ENCODE data around the gene LGALS3. TPM values are rescaled to one million over a fixed set of nuclear protein-coding genes. Genes with fewer than 3 reads are reported as not detected.

LGALS3 gene
- total RNA-seq, 2 donors from 2014 or later: 178 to 184 TPM

GRCh38 chr14:55142466-55142865 is 13.4 kb downstream of the LGALS3 start:
- peaks cover 82% of the 10 kb centered on the region for H3K36me3 ChIP-seq
- H3K4me3 ChIP-seq: no peak overlapping the region
- TF ChIP-seq CTCF (IDR thresholded peaks at IDR 0.05): no peak

GRCh38 chr14:55146425-55146824 is 17.4 kb downstream of the LGALS3 start:
- no peaks in the 10 kb centered on the region for H3K4me1 ChIP-seq
- TF ChIP-seq CTCF (IDR thresholded peaks at IDR 0.05): no peak
- no peak overlapping the region for H3K27ac ChIP-seq
- peaks cover 48% of the 10 kb centered on the region for H3K36me3 ChIP-seq
- H3K4me3 ChIP-seq: no peak overlapping the region
- no peaks in the 10 kb centered on the region for H3K27me3 ChIP-seq
- H3K9me3 ChIP-seq: no peaks in the 10 kb centered on the region
- no peak for DNase-seq (ENCODE audit: low spot score)

More at GRCh38 chr14:55142466-55142865, 13.4 kb downstream of the LGALS3 start:
- Histone ChIP-seq H3K27me3 (no peaks in the 10 kb centered on the region), H3K27ac (no peak overlapping the region), H3K4me1 (peaks cover 0 to 9% of the 10 kb centered on the region in 2 donors), H3K9me3 (no peaks in the 10 kb centered on the region)
- DNase-seq (ENCODE audit: low spot score): no peak

- Histone ChIP-seq H3K4me1 (no peaks in the 10 kb centered on the region), H3K27ac (no peak overlapping the region), H3K27me3 (no peaks in the 10 kb centered on the region), H3K9me3 (no peaks in the 10 kb centered on the region), H3K36me3 (no peaks in the 10 kb centered on the region), H3K4me3 (no peak overlapping the region)
- DNase-seq (ENCODE audit: low spot score): no peak
- TF ChIP-seq CTCF (IDR thresholded peaks at IDR 0.05): no peak
Observed at GRCh38 chr14:55151601-55152000, 22.5 kb downstream of the LGALS3 start.

GRCh38 chr14:55152052-55152753 is 23.2 kb downstream of the LGALS3 start:
- H3K4me1 ChIP-seq: no peaks in the 10 kb centered on the region
- H3K27ac ChIP-seq: no peak overlapping the region
- TF ChIP-seq CTCF (IDR thresholded peaks at IDR 0.05): no peak
- H3K9me3 ChIP-seq: no peaks in the 10 kb centered on the region
- no peaks in the 10 kb centered on the region for H3K36me3 ChIP-seq
- no peak for DNase-seq (ENCODE audit: low spot score)
- no peak overlapping the region for H3K4me3 ChIP-seq
- no peaks in the 10 kb centered on the region for H3K27me3 ChIP-seq

GRCh38 chr14:55153951-55154350 is 24.9 kb downstream of the LGALS3 start:
- TF ChIP-seq CTCF (IDR thresholded peaks at IDR 0.05): no peak
- no peak overlapping the region for H3K27ac ChIP-seq
- no peaks in the 10 kb centered on the region for H3K9me3 ChIP-seq
- no peaks in the 10 kb centered on the region for H3K27me3 ChIP-seq
- H3K4me3 ChIP-seq: no peak overlapping the region
- H3K36me3 ChIP-seq: no peaks in the 10 kb centered on the region
- H3K4me1 ChIP-seq: no peaks in the 10 kb centered on the region
- no peak for DNase-seq (ENCODE audit: low spot score)

GRCh38 chr14:55157080-55157479 is 28.0 kb downstream of the LGALS3 start:
- H3K4me3 ChIP-seq: no peak overlapping the region
- no peak for TF ChIP-seq CTCF (IDR thresholded peaks at IDR 0.05)
- DNase-seq (ENCODE audit: low spot score): no peak

More at GRCh38 chr14:55157080-55157479, 28.0 kb downstream of the LGALS3 start:
- Histone ChIP-seq H3K36me3 (no peaks in the 10 kb centered on the region), H3K9me3 (no peaks in the 10 kb centered on the region), H3K27ac (no peak overlapping the region), H3K4me1 (no peaks in the 10 kb centered on the region), H3K27me3 (no peaks in the 10 kb centered on the region)
